H1 (cell line): Measurements from ENCODE around the gene MCF2L. TPM values are rescaled to one million over a fixed set of nuclear protein-coding genes. Genes with fewer than 3 reads are reported as not detected.

Experiments used
- CHD7 ChIP-seq: fragments of 300-600 bp; sonication (generic); IDR thresholded peaks from 2 replicates; pipeline ENCODE4 v1.7.1; 2012; ENCODE audit warnings: low read length, moderate library complexity, mild to moderate bottlenecking, inconsistent platforms; ENCODE audit not compliant: insufficient replicate concordance
- E2F6 ChIP-seq: IDR thresholded peaks from 2 replicates; pipeline ENCODE4 v1.6.1; 2012; ENCODE audit warnings: inconsistent platforms
- KDM1A ChIP-seq: fragments of 200-600, 300-600 bp; sonication (generic); IDR thresholded peaks from 2 replicates; pipeline ENCODE4 v1.7.1; 2016; ENCODE audit warnings: mild to moderate bottlenecking, low read length, borderline replicate concordance
- MAX ChIP-seq: IDR thresholded peaks from 2 replicates; pipeline ENCODE4 v1.6.1; 2012; ENCODE audit warnings: inconsistent platforms
- POLR2AphosphoS5 ChIP-seq: IDR thresholded peaks from 2 replicates; pipeline ENCODE4 v1.6.1; 2011; ENCODE audit warnings: low read depth, low read length
- SAP30 ChIP-seq: fragments of 300-600 bp; sonication (generic); IDR thresholded peaks from 2 replicates; pipeline ENCODE4 v1.7.1; 2012; ENCODE audit warnings: low read length, moderate library complexity, mild to moderate bottlenecking, inconsistent platforms; ENCODE audit not compliant: insufficient read depth, insufficient replicate concordance
- SIRT6 ChIP-seq: IDR thresholded peaks from one replicate; pipeline ENCODE4 v1.7.1; 2012; ENCODE audit warnings: low read length, inconsistent platforms
- SP1 ChIP-seq: IDR thresholded peaks from 2 replicates; pipeline ENCODE4 v1.6.1; 2011; ENCODE audit warnings: low read depth, low read length
- TAF1 ChIP-seq: IDR thresholded peaks from 2 replicates; pipeline ENCODE4 v1.6.1; 2011; ENCODE audit warnings: mild to moderate bottlenecking, low read depth, low read length
- TAF7 ChIP-seq: optimal IDR thresholded peaks from 2 replicates; pipeline ENCODE3; 2011; ENCODE audit warnings: low read depth, mild to moderate bottlenecking, inconsistent platforms, low read length, moderate library complexity, borderline replicate concordance
- polyA plus RNA-seq, 7 experiments: library from polyadenylated mRNA; depleted of rRNA in 3 of 7; stranded (reverse) in 5 of 7; unstranded in 2 of 7; fragments of >200 nt in 5 of 7; fragments of 200-250 nt in 2 of 7; gene quantifications; 1 replicate in 5 of 7; 2 replicates in 1 of 7; 4 replicates in 1 of 7; pipeline versions ENCODE4 v1.2.1 to v1.2.3, GENCODE V29; 2011 to 2013; ENCODE audit warnings: missing spikeins in 2 of 7, mixed read lengths in 2 of 7
- total RNA-seq: library from RNA; stranded (reverse); fragmentation: NEBNext Ultra II Directional; extraction: Animal tissue kit (Norgen Biotek cat#: 25700); gene quantifications from 2 replicates; pipeline ENCODE4 v1.2.1, GENCODE V29; 2021

The MCF2L gene
- total and polyA plus RNA-seq, 2 of the 8 experiments (the other 6 are each of a cell fraction or from before 2014, with no cell fraction given): 10.1 to 24.4 TPM

GRCh38 chr13:112956571-112957294, 12.3 kb upstream of the MCF2L start (continued):
- TF ChIP-seq CHD7 (no peak), TAF1 (no peak), MAX (no peak), E2F6 (no peak), SAP30 (no peak), SP1 (no peak), POLR2AphosphoS5 (no peak), KDM1A (no peak), SIRT6 (no peak), TAF7 (no peak)
